ENCODE measurements around the gene PTGIR.
"Not testable (repeated sequence)": the region's sequence is repeated elsewhere in the genome, so short reads cannot be mapped to it uniquely, and the experiment has no call there.

Gene PTGIR

DNA sequence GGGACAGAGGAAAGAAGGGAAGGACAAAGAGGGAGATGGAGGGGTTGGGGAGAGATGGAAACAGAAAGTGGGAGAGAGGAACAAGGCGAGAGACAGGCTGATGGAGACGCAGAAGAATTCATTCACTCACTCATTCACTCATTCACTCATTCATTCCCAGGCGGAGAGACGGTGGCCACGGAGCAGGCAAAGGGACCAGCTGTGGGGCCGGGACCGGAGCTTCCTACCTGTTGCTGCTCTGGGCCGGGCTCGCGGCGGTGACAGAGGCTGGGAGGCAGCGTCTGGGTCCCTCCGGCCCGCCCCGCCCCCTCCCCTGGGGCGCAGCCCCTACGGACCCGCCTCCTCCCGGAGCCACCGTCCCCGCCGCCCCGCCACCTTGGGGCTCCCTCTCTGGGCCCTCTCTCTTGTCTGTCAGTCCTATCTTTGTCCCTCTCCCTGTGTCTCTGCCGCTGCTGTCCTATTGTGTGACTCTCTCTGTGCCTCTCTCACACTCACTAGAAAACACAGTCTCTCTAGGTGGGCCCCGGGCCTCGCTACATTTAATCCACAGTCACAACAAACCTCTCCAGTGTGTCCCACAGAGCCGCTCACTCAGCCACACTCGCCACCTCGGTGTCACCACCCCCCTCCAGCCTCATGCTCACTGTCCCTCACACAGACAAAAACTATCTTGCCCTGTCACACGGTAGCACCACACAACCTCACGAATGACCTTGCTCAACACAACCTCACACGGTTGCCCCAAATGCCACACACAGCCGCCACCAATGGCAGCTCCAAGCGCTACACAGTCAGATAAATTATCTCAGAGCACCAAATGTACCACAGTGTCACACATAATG is 11.3 kb upstream of the PTGIR start, which contains the start of gene GNG8:
Gene GNG8, minus strand, starts transcription at position 283 of the 842 bp plus-strand sequence. CDS start 1,520 bp downstream, outside the sequence.
- H3K4me3 ChIP-seq (ENCODE audit: low read depth, low read length) = peak within 1 kb of the TSS; percentile 67
- H3K9ac ChIP-seq (ENCODE audit: low read depth, low read length) = no peak within 1 kb of the TSS
- H3K27me3 ChIP-seq (ENCODE audit: control insufficient read depth, insufficient read depth, low read length) = peaks cover 64% of the 10 kb centered on the region
- no peaks in the 10 kb centered on the region for H3K9me3 ChIP-seq (ENCODE audit: control insufficient read depth, insufficient read depth, low read length)
- H3K4me1 ChIP-seq (ENCODE audit: control insufficient read depth, insufficient read depth, low read length) = peaks cover 6% of the 10 kb centered on the region; the same call in 1 of the 2 replicates
- H3K36me3 ChIP-seq (ENCODE audit: control insufficient read depth, insufficient read depth, low read length) = no peaks in the 10 kb centered on the region
- H3K27ac ChIP-seq (ENCODE audit: low read depth, low read length) = no peak within 1 kb of the TSS

DNA sequence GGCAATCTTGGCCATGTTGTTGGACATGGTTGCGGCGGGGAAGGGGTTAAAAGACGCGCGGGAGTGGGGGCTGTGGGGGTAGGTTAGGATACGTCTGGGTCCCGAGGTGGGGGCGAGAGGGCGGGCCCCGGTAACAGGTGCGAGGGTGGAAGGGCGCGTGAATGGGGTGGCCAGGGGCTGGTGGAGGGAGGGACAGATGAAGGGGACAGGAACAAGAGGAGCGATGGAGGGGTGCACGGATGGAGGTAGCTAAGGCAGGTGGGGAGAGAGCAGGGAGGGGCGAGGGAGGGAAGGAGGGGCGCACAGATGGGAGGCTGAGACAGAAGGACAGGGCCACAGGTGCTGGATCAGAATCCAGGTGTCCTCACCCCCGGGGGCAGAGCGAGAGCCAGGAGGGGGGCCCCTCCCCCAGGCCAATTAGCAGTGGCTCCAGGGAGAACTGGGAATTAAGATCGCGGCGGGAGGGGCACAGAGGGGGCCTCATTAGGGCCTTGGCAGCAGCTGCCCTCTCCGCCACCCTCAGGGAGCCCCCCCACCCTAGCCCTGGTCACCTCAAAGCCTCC is 9.8 kb upstream of the PTGIR start:
- no peaks in the 10 kb centered on the region for H3K36me3 ChIP-seq (ENCODE audit: control insufficient read depth, insufficient read depth, low read length)
- peak overlapping the region; percentile 67 for H3K4me3 ChIP-seq (ENCODE audit: low read depth, low read length)
- no peaks in the 10 kb centered on the region for H3K9me3 ChIP-seq (ENCODE audit: control insufficient read depth, insufficient read depth, low read length)
- no peak overlapping the region for H3K9ac ChIP-seq (ENCODE audit: low read depth, low read length)
- H3K27ac ChIP-seq (ENCODE audit: low read depth, low read length) = no peak overlapping the region
- H3K4me1 ChIP-seq (ENCODE audit: control insufficient read depth, insufficient read depth, low read length) = peaks cover 12% of the 10 kb centered on the region
- H3K27me3 ChIP-seq (ENCODE audit: control insufficient read depth, insufficient read depth, low read length) = peaks cover 52% of the 10 kb centered on the region

- H3K27ac ChIP-seq (ENCODE audit: low read depth, low read length) = no peak overlapping the region
- no peaks in the 10 kb centered on the region for H3K9me3 ChIP-seq (ENCODE audit: control insufficient read depth, insufficient read depth, low read length)
- H3K4me1 ChIP-seq (ENCODE audit: control insufficient read depth, insufficient read depth, low read length) = peaks cover 12% of the 10 kb centered on the region
- peak overlapping the region; percentile 67 for H3K4me3 ChIP-seq (ENCODE audit: low read depth, low read length)
- H3K36me3 ChIP-seq (ENCODE audit: control insufficient read depth, insufficient read depth, low read length) = no peaks in the 10 kb centered on the region
- peaks cover 50% of the 10 kb centered on the region for H3K27me3 ChIP-seq (ENCODE audit: control insufficient read depth, insufficient read depth, low read length)
- H3K9ac ChIP-seq (ENCODE audit: low read depth, low read length) = no peak overlapping the region
Observed at GRCh38 chr19:46634045-46634655, 9.3 kb upstream of the PTGIR start.

DNA sequence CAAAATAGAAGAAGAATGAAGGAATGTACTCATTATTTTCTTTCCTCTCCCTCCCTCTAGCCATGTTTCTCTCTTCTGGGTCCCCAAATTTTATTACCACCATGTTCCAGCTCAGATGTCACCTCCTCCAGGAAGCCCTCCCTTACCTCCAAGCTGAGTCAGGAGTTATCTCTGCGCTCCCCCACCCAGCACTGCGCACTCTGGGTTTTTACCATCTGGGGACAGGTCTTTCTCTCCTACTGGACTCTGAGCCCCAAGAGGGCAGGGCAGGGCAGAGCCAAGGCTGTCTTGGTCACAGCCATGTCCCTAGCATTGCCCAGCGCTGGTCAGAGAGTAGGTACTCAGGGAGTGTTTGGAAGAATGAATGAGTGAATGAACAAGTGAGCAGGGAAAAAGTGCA is 8.2 kb upstream of the PTGIR start:
- H3K36me3 ChIP-seq (ENCODE audit: control insufficient read depth, insufficient read depth, low read length) = no peaks in the 10 kb centered on the region

GRCh38 chr19:46631481-46631880 is 6.6 kb upstream of the PTGIR start:
- Histone ChIP-seq H3K27me3 (ENCODE audit: control insufficient read depth, insufficient read depth, low read length) (peaks cover 31% of the 10 kb centered on the region), H3K36me3 (ENCODE audit: control insufficient read depth, insufficient read depth, low read length) (no peaks in the 10 kb centered on the region), H3K9ac (ENCODE audit: low read depth, low read length) (no peak overlapping the region), H3K27ac (ENCODE audit: low read depth, low read length) (no peak overlapping the region), H3K4me3 (ENCODE audit: low read depth, low read length) (no peak overlapping the region), H3K9me3 (ENCODE audit: control insufficient read depth, insufficient read depth, low read length) (no peaks in the 10 kb centered on the region), H3K4me1 (ENCODE audit: control insufficient read depth, insufficient read depth, low read length) (peaks cover 12% of the 10 kb centered on the region)

More for the DNA sequence above, 8.2 kb upstream of the PTGIR start:
- Histone ChIP-seq H3K27me3 (ENCODE audit: control insufficient read depth, insufficient read depth, low read length) (peaks cover 47% of the 10 kb centered on the region), H3K27ac (ENCODE audit: low read depth, low read length) (no peak overlapping the region), H3K4me1 (ENCODE audit: control insufficient read depth, insufficient read depth, low read length) (peaks cover 12% of the 10 kb centered on the region), H3K9ac (ENCODE audit: low read depth, low read length) (no peak overlapping the region), H3K9me3 (ENCODE audit: control insufficient read depth, insufficient read depth, low read length) (no peaks in the 10 kb centered on the region), H3K4me3 (ENCODE audit: low read depth, low read length) (no peak overlapping the region)

- Histone ChIP-seq H3K9ac (ENCODE audit: low read depth, low read length) (no peak overlapping the region), H3K4me1 (ENCODE audit: control insufficient read depth, insufficient read depth, low read length) (peaks cover 12% of the 10 kb centered on the region), H3K36me3 (ENCODE audit: control insufficient read depth, insufficient read depth, low read length) (no peaks in the 10 kb centered on the region), H3K9me3 (ENCODE audit: control insufficient read depth, insufficient read depth, low read length) (no peaks in the 10 kb centered on the region), H3K27ac (ENCODE audit: low read depth, low read length) (no peak overlapping the region), H3K4me3 (ENCODE audit: low read depth, low read length) (no peak overlapping the region), H3K27me3 (ENCODE audit: control insufficient read depth, insufficient read depth, low read length) (peaks cover 23% of the 10 kb centered on the region)
Observed at GRCh38 chr19:46630586-46631205, 5.8 kb upstream of the PTGIR start.

GRCh38 chr19:46629546-46630025 is 4.7 kb upstream of the PTGIR start:
- Histone ChIP-seq H3K4me1 (ENCODE audit: control insufficient read depth, insufficient read depth, low read length) (peaks cover 12% of the 10 kb centered on the region), H3K27ac (ENCODE audit: low read depth, low read length) (no peak overlapping the region), H3K27me3 (ENCODE audit: control insufficient read depth, insufficient read depth, low read length) (peaks cover 15% of the 10 kb centered on the region), H3K9ac (ENCODE audit: low read depth, low read length) (no peak overlapping the region), H3K36me3 (ENCODE audit: control insufficient read depth, insufficient read depth, low read length) (no peaks in the 10 kb centered on the region), H3K4me3 (ENCODE audit: low read depth, low read length) (no peak overlapping the region), H3K9me3 (ENCODE audit: control insufficient read depth, insufficient read depth, low read length) (no peaks in the 10 kb centered on the region)

GRCh38 chr19:46628970-46629369 is 4.1 kb upstream of the PTGIR start:
- not testable (repeated sequence) for H3K9ac ChIP-seq (ENCODE audit: low read depth, low read length); H3K27ac ChIP-seq (ENCODE audit: low read depth, low read length); H3K9me3 ChIP-seq (ENCODE audit: control insufficient read depth, insufficient read depth, low read length); H3K4me3 ChIP-seq (ENCODE audit: low read depth, low read length); H3K36me3 ChIP-seq (ENCODE audit: control insufficient read depth, insufficient read depth, low read length)
- H3K27me3 ChIP-seq (ENCODE audit: control insufficient read depth, insufficient read depth, low read length) = peaks cover 13% of the 10 kb centered on the region
- H3K4me1 ChIP-seq (ENCODE audit: control insufficient read depth, insufficient read depth, low read length) = peaks cover 12% of the 10 kb centered on the region

DNA sequence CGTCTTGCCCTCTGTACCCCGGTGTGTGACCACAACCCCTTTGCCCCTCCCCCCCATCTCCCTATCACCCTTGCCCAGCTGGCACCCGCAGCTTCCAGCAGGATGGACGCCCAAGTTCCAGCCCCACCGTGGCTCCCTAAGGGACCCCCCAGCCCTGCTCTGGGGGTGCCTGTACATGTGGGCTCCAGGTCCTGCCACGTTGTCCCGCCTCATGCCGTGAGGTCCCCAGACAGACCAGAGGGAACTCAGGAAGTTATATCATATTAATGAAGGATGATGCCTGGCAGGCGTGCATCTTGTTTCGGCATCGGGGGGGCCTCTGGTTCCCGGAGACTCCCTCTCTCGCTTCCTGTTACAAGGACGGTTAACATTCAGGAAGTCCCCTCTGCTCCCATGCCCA is 1.6 kb upstream of the PTGIR start:
- Histone ChIP-seq H3K27me3 (ENCODE audit: control insufficient read depth, insufficient read depth, low read length) (no peaks in the 10 kb centered on the region), H3K4me1 (ENCODE audit: control insufficient read depth, insufficient read depth, low read length) (peaks cover 9% of the 10 kb centered on the region), H3K9ac (ENCODE audit: low read depth, low read length) (no peak overlapping the region), H3K27ac (ENCODE audit: low read depth, low read length) (no peak overlapping the region), H3K9me3 (ENCODE audit: control insufficient read depth, insufficient read depth, low read length) (no peaks in the 10 kb centered on the region), H3K36me3 (ENCODE audit: control insufficient read depth, insufficient read depth, low read length) (no peaks in the 10 kb centered on the region), H3K4me3 (ENCODE audit: low read depth, low read length) (no peak overlapping the region)

DNA sequence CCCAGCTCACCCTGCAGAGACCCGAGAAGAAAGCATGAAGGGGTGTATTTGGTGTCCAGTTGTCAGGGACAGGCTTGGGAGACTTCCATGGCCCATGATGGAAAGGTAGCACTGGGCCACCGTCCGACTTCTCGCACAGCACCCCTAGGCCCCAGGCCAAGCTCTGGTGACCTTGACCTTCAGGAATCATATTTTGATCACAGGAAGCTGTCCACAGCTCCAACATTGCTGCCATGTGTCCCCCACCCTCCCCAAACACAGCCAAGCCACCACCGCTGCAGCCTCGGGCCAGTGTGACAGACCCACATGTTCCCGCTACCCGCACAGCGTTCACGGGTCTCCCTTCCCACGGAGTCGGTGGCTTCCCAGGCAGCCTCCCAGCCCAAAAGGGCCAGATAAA is 842 bp upstream of the PTGIR start:
- Histone ChIP-seq H3K4me3 (ENCODE audit: low read depth, low read length) (no peak overlapping the region), H3K27ac (ENCODE audit: low read depth, low read length) (no peak overlapping the region), H3K36me3 (ENCODE audit: control insufficient read depth, insufficient read depth, low read length) (no peaks in the 10 kb centered on the region), H3K4me1 (ENCODE audit: control insufficient read depth, insufficient read depth, low read length) (peaks cover 1% of the 10 kb centered on the region), H3K9me3 (ENCODE audit: control insufficient read depth, insufficient read depth, low read length) (no peaks in the 10 kb centered on the region), H3K27me3 (ENCODE audit: control insufficient read depth, insufficient read depth, low read length) (no peaks in the 10 kb centered on the region), H3K9ac (ENCODE audit: low read depth, low read length) (no peak overlapping the region)

All from HUES48 (cell line).